Vagina (tissue), 2 donors: Measurements from ENCODE around the gene CD52.

ENCODE experiments used
- CTCF ChIP-seq, 3 experiments: fragments of 450-650 bp in 2 of 3; fragments of 200-600 bp in 1 of 3; sonication (generic) in 1 of 3; IDR thresholded peaks; one replicate each; pipeline ENCODE4 v1.5.1; 2017 to 2019; ENCODE audit warnings: antibody characterized with exemption in 3 of 3, mild to moderate bottlenecking in 2 of 3, moderate library complexity in 2 of 3
- POLR2A ChIP-seq, 2 donors: fragments of 450-650 bp; IDR thresholded peaks; one replicate each; pipeline ENCODE4 v1.6.1; 2017; ENCODE audit warnings: antibody characterized with exemption in 2 of 2, mild to moderate bottlenecking in 2 of 2, moderate library complexity in 2 of 2
- POLR2AphosphoS5 ChIP-seq, 2 donors: sonication (generic); formaldehyde crosslinking; IDR thresholded peaks; one replicate each; pipeline ENCODE4 v1.9.0; 2017; ENCODE audit warnings: antibody characterized with exemption in 2 of 2, mild to moderate bottlenecking in 2 of 2, low read depth in 1 of 2; ENCODE audit not compliant: insufficient read depth in 1 of 2

- TF ChIP-seq CTCF (IDR thresholded peaks at IDR 0.05), result no peak
- TF ChIP-seq POLR2A (IDR thresholded peaks at IDR 0.05), result no peak
- no peak for TF ChIP-seq POLR2AphosphoS5 (IDR thresholded peaks at IDR 0.05; ENCODE audit: insufficient read depth in 1 of 2, low read depth in 1 of 2)
Measured at GRCh38 chr1:26282401-26282918, 35.3 kb upstream of the CD52 start.
